IMR-90 (cell line): ENCODE results near the gene TSHB. TPM values are rescaled to one million over a fixed set of nuclear protein-coding genes. Genes with fewer than 3 reads are reported as not detected.

Source experiments
- ATAC-seq: fragments of 200-7000 bp; cut with Tn5 transposase; 2 replicates; pipeline ENCODE4 v1.9.1; 2020; ENCODE audit warnings: low read depth, mild to moderate bottlenecking, moderate library complexity
- BruUV-seq: library from RNA; stranded (reverse); fragments of 400-500 nt; replicated peaks from 2 replicates; lab custom pipeline; 2021; lab: Mats Ljungman, UMichigan
- CTCF ChIA-PET: fragments of 300-600 bp; formaldehyde crosslinking; extraction: SDS; loops from one replicate; lab custom pipeline; 2021; ENCODE audit warnings: antibody characterized with exemption; lab: Yijun Ruan, JAX
- POLR2A ChIA-PET: fragments of 300-600 bp; sonication (Branson Sonifier 250); formaldehyde crosslinking; loops from one replicate; lab custom pipeline; 2022; ENCODE audit warnings: antibody characterized with exemption; ENCODE audit not compliant: unreplicated experiment; lab: Charles Lee
- DNase-seq: peaks from one replicate; pipeline ENCODE4 v3.0.0; 2013
- H2AFZ ChIP-seq: replicated peaks from 2 replicates; pipeline ENCODE3; 2013; ENCODE audit warnings: low read length, mild to moderate bottlenecking; ENCODE audit not compliant: poor library complexity
- H2AK5ac ChIP-seq: 2 replicates; pipeline ENCODE4 v1.6.1; 2013; ENCODE audit warnings: low read depth, low read length, inconsistent platforms
- H2AK9ac ChIP-seq: replicated peaks from 2 replicates; pipeline ENCODE3; 2013; ENCODE audit warnings: mild to moderate bottlenecking, low read depth, low read length, moderate library complexity; ENCODE audit not compliant: poor library complexity
- H2BK120ac ChIP-seq: 2 replicates; pipeline ENCODE4 v1.6.1; 2013; ENCODE audit warnings: low read depth, low read length, inconsistent platforms
- H2BK15ac ChIP-seq: 3 replicates; pipeline ENCODE4 v1.6.1; 2013; ENCODE audit warnings: low read depth, low read length, inconsistent platforms
- H2BK20ac ChIP-seq: 2 replicates; pipeline ENCODE4 v1.6.1; 2013; ENCODE audit warnings: low read depth, mild to moderate bottlenecking, inconsistent platforms, low read length, moderate library complexity
- H2BK5ac ChIP-seq: 2 replicates; pipeline ENCODE4 v1.6.1; 2013; ENCODE audit warnings: mild to moderate bottlenecking, low read depth, low read length, inconsistent platforms; ENCODE audit not compliant: poor library complexity, severe bottlenecking
- H3K14ac ChIP-seq: replicated peaks from 2 replicates; pipeline ENCODE4 v1.6.1; 2013; ENCODE audit warnings: low read depth, low read length, inconsistent platforms
- H3K18ac ChIP-seq: 2 replicates; pipeline ENCODE4 v1.6.1; 2013; ENCODE audit warnings: low read depth, low read length, control low read depth
- H3K23ac ChIP-seq: 2 replicates; pipeline ENCODE4 v1.6.1; 2013; ENCODE audit warnings: low read depth, low read length, inconsistent platforms
- H3K27ac ChIP-seq: 2 replicates; pipeline ENCODE4 v1.5.1; 2013; ENCODE audit warnings: mild to moderate bottlenecking, control low read depth, low read length; ENCODE audit not compliant: insufficient read depth
- H3K27me3 ChIP-seq: 2 replicates; pipeline ENCODE4 v1.6.1; 2013; ENCODE audit warnings: low read length; ENCODE audit not compliant: control insufficient read depth, insufficient read depth
- H3K36me3 ChIP-seq: 2 replicates; pipeline ENCODE4 v1.6.1; 2013; ENCODE audit warnings: low read length, mixed read lengths; ENCODE audit not compliant: control insufficient read depth, insufficient read depth
- H3K4ac ChIP-seq: 2 replicates; pipeline ENCODE4 v1.6.1; 2013; ENCODE audit warnings: low read depth, low read length, inconsistent platforms
- H3K4me1 ChIP-seq: 2 replicates; pipeline ENCODE4 v1.6.1; 2013; ENCODE audit warnings: low read length, mixed read lengths; ENCODE audit not compliant: control insufficient read depth, insufficient read depth
- H3K4me2 ChIP-seq: 2 replicates; pipeline ENCODE4 v1.6.1; 2013; ENCODE audit warnings: low read depth, mild to moderate bottlenecking, control low read depth, low read length, moderate library complexity
- H3K4me3 ChIP-seq: 2 replicates; pipeline ENCODE4 v1.5.1; 2013; ENCODE audit warnings: low read depth, mild to moderate bottlenecking, control low read depth, low read length, moderate library complexity; ENCODE audit not compliant: insufficient read depth
- H3K56ac ChIP-seq: 2 replicates; pipeline ENCODE4 v1.6.1; 2013; ENCODE audit warnings: low read length, inconsistent platforms; ENCODE audit not compliant: insufficient read depth; ENCODE audit errors: extremely low read depth
- H3K79me1 ChIP-seq, 2 experiments: 2 replicates each; pipeline ENCODE4 v1.6.1; 2013; ENCODE audit warnings: low read length in 2 of 2, inconsistent platforms in 1 of 2, low read depth in 1 of 2
- H3K9ac ChIP-seq: 2 replicates; pipeline ENCODE4 v1.6.1; 2013; ENCODE audit warnings: low read depth, low read length, control low read depth
- H3K9me1 ChIP-seq: 2 replicates; pipeline ENCODE4 v1.6.1; 2013; ENCODE audit warnings: low read length, inconsistent platforms; ENCODE audit not compliant: insufficient read depth
- H3K9me3 ChIP-seq: 2 replicates; pipeline ENCODE4 v1.6.1; 2013; ENCODE audit warnings: low read length; ENCODE audit not compliant: control insufficient read depth, insufficient read depth
- H4K20me1 ChIP-seq: 2 replicates; pipeline ENCODE4 v1.6.1; 2013; ENCODE audit warnings: low read length, inconsistent platforms; ENCODE audit not compliant: insufficient read depth
- H4K5ac ChIP-seq: 2 replicates; pipeline ENCODE4 v1.6.1; 2013; ENCODE audit warnings: mild to moderate bottlenecking, low read depth, low read length, control low read depth
- H4K8ac ChIP-seq, 2 experiments: 2 replicates each; pipeline ENCODE4 v1.6.1; 2013; ENCODE audit warnings: low read depth in 2 of 2, low read length in 2 of 2, control low read depth in 1 of 2, inconsistent platforms in 1 of 2
- H4K91ac ChIP-seq: 2 replicates; pipeline ENCODE4 v1.6.1; 2013; ENCODE audit warnings: low read depth, low read length, inconsistent platforms; ENCODE audit not compliant: insufficient read depth
- SMC3 ChIP-seq: fragments of 150-350 bp; IDR thresholded peaks from 2 replicates; pipeline ENCODE4 v1.6.1; 2016; ENCODE audit warnings: low read depth, mild to moderate bottlenecking, antibody characterized with exemption, low read length, moderate library complexity
- WGBS, 2 experiments: methylation state at CpG; one replicate each; pipeline versions ENCODE4 v1.1.5 to v1.1.7; 2013; ENCODE audit warnings: missing lambda C conversion rate in 2 of 2; ENCODE audit not compliant: insufficient read length in 1 of 2; ENCODE audit errors: extremely low coverage in 2 of 2; 5-methylcytosine and 5-hydroxymethylcytosine counted together
- dilution Hi-C: fragments of 300-500 bp; cut with HindIII; formaldehyde crosslinking; loops from one replicate; pipeline ENCODE4 v1.14.3; 2018; ENCODE audit warnings: low sequenced_read_pairs; ENCODE audit not compliant: unreplicated experiment
- in situ Hi-C: fragments of 300-500 bp; cut with MboI; formaldehyde crosslinking; loops from 3 replicates; pipeline ENCODE4 v1.14.3; 2019; ENCODE audit warnings: low sequenced_read_pairs, inconsistent platforms, mixed read lengths
- intact Hi-C: fragments of 100-400 bp; cut with micrococcal nuclease; formaldehyde crosslinking; loops from 2 replicates; pipeline ENCODE4 v1.10.0; 2022
- polyA plus RNA-seq, 3 experiments: library from polyadenylated mRNA; depleted of rRNA; stranded (reverse); fragments of >200 nt; gene quantifications; 2 replicates each; pipeline ENCODE4 v1.2.3, GENCODE V29; 2012; ENCODE audit warnings: low replicate concordance in 1 of 3
- total RNA-seq: library from RNA; depleted of rRNA; stranded (reverse); fragments of >200 nt; gene quantifications from 2 replicates; pipeline ENCODE4 v1.2.3, GENCODE V29; 2012

TSHB gene
- total and polyA plus RNA-seq, 2 of the 4 experiments (the other 2 are of a cell fraction): not detected

DNA sequence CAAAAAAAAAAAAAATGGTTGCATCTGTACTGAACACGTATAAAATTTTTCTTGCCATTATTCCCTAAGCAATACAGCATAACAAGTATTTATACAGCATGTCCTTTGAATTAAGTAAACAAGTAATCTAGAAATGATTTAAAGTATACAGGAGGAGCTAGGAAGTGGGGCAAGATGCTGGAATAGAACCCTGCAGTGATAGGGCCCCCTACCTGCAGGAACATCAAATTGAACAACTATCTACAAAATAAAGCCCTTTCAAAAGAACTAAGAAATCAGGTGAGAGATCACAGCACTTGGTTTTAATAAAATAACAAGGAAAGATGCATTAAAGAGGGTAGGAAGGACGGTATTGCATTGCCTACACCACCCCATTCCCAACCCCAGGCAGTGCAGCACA lies 10.9 kb downstream of the TSHB start:
- Histone ChIP-seq H3K18ac (no peak overlapping the region), H4K8ac (no peak overlapping the region), H3K14ac (no peak overlapping the region), H2BK20ac (no peak overlapping the region), H3K4me1 (peaks cover 1% of the 10 kb centered on the region; the same call in 1 of the 2 replicates), H3K27ac (no peak overlapping the region), H4K20me1 (no peaks in the 10 kb centered on the region), H3K23ac (no peak overlapping the region), H3K79me1 (no peaks in the 10 kb centered on the region), H3K36me3 (no peaks in the 10 kb centered on the region), H3K9me1 (no peaks in the 10 kb centered on the region), H2BK5ac (no peak overlapping the region), H3K4ac (no peak overlapping the region), H2BK15ac (no peak overlapping the region), H4K91ac (no peak overlapping the region), H2BK120ac (no peak overlapping the region), H3K4me3 (no peak overlapping the region), H3K56ac (no peak overlapping the region), H3K9ac (no peak overlapping the region), H2AK9ac (no peak overlapping the region), H3K4me2 (no peak overlapping the region), H3K27me3 (peaks cover 4% of the 10 kb centered on the region), H3K9me3 (no peaks in the 10 kb centered on the region), H4K5ac (no peak overlapping the region), H2AFZ (no peak overlapping the region), H2AK5ac (no peak overlapping the region)
- DNase-seq: no peak
- ChIA-PET POLR2A (no interaction called here), CTCF (interaction anchor here (0.6 to 1.5 kb wide), 3 partner anchors 10 to 1003 kb away, joined by 3 to 7 read pairs (median 4); no protein-coding TSS in a partner anchor)
- WGBS, 2 experiments: no CpG with 5 or more reads among the region's 2 CpGs
- no peak for TF ChIP-seq SMC3
- intact Hi-C loops (loop anchor here (2.0 kb wide), 1 partner anchor 62 kb away; no protein-coding TSS in a partner anchor), in situ Hi-C loops (no loop called here), dilution Hi-C loops (no loop called here)
- ATAC-seq: no peak
- BruUV-seq: no TSS peak
